DLD1 (cell line): ENCODE results near the gene CCN6.

Experiments
- in situ Hi-C: cut with HindIII; loops from 2 replicates; pipeline ENCODE4 v1.10.0; 2017; ENCODE audit warnings: low sequenced_read_pairs

The CCN6 gene

DNA sequence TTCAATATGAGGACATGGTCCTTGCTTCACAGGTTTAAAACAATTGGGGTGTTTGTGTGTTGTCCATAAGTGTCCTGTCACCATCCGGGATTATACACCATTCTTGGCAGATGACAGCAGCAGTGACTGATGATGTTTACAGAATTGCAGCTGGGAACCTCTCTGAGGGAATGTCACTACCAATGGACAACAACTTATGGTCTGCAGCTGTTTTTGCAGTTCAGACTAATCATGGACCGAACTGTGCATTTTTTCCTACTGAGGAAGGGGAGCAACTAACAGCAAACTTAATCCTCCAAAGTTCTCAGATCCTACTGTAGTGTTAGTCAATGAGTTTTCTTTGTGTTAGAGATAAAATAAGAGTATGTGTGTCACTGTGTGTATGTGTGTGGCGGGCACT, 59.5 kb downstream of the CCN6 start:
- in situ Hi-C loops, result no loop called here

DNA sequence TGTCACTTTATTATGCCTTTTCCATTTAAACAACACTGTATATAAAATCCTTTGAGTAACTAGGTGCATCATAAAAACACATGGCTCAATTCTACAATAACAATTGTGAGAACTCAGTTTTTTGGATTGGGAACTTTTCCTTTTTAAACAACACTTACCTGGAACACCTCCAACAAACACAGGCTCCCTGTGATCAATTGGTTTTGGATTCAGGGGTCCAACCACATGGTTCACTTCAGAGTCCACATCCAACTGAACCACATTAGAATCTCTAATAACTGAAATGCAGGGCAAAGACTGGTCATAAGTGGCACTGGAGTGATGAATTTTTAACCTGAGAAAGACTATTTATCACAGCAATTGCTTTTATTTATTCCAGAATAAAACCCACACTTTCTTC, 60.0 kb downstream of the CCN6 start:
- in situ Hi-C loops, result no loop called here

DNA sequence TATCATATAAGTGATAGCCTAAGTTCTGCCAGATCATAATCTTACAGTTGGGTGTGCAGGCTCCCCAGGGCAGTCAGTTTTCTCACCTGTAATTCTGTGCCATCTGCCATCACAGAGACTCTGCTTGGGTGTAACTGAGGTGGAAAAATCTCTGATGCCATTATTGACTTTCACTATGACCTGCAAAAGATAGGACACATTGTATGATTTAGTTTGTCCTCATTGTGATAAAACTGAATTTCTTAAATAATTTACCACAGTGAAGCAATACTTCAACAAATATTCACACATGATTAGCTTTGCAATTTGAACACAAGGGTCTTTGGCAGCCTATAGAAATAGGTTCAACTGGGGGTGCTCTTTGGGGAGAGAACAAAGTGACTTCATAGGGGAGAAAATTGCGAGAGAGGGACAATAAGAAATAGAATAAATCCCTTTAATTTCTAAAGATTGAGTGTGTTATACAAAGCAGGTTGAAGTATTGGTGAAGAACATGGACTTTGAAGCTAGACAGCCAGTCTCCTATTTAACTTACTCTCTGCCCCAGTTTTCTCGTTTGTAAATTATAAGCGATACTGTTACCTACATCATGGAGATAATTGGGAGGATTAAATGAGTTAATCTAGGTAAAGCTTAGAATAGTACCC, 60.8 kb downstream of the CCN6 start:
- in situ Hi-C loops, result no loop called here

DNA sequence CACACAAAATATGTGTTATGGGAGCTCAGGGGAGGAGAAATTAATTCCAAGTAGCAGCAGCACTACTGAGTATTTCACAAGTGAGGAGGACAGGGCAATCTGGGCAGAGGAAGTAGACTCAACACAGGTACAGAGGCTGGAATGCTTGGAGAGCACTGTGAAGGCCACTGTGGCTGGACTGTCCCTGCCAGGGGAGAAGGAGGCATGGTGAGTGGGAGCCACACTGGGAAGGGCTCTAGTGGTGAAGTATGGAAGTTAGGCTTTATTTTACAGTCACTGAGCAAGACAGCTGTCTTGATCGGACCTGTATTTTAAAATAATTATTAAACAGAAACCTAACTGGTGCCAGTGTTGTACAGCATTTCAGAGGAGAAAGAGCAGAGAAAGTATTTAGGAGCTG, 62.3 kb downstream of the CCN6 start:
- in situ Hi-C loops, result no loop called here

DNA sequence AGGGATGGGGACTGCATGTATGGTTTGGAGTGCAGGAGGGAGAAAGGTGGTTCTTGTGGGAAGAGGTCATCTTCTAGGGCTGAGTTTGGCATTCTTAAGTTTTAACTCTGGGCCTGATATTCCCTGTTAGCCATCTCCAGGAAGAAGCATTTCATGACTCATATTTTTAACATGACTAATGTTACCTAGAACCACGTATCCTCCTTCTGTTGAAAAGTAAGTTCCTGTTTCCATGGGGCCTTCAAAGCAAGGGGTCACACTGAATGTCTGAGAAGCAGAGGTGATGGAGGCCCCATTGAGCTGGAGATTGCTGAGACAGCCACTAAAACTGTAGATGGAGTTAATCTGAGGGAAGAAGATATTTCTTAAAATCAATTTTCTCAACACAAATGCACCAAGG, 63.6 kb downstream of the CCN6 start:
- in situ Hi-C loops, result no loop called here

DNA sequence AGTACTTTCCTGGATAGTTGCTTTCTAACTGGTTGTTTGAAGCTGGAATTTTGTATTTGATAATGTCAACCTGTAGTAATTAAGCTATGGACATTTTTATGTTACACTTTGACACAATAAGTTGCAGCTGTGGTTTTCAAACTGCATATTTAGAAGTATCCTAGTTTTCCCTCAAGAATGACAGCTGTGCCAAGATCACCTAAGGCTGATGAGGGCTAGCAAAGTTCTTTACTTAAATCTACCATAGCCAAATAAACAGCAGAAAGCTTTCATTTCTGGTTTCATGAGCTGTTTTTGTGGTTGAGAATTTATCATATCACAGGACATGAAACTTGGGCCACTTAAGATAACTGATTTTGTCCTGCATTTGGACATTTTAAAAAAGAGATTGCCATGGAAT, 64.1 kb downstream of the CCN6 start:
- in situ Hi-C loops, result no loop called here
